Adrenal gland (tissue), 12 donors: ENCODE data around the gene VPS11. TPM values are rescaled to one million over a fixed set of nuclear protein-coding genes. Genes with fewer than 3 reads are reported as not detected.
A peak's percentile ranks its signal among the peaks of the same experiment; 100 is the strongest.

Experiments used
- DNase-seq, 7 donors: peaks; one replicate each; pipeline ENCODE4 v3.0.0-alpha.2; 2019 to 2020
- H3K27ac ChIP-seq, 5 donors: fragments of 200-600 bp; sonication (generic) in 4 of 5; 1 replicate in 3 of 5; 2 replicates in 2 of 5; pipeline versions ENCODE4 v1.5.1 to v1.8.0; 2016 to 2020; ENCODE audit warnings: mild to moderate bottlenecking in 1 of 5
- H3K27me3 ChIP-seq: fragments of 200-600 bp; 2 replicates; pipeline ENCODE4 v1.8.0; 2021
- H3K36me3 ChIP-seq, 2 donors: fragments of 200-600 bp; replicated peaks in 1 of 2; 1 replicate in 1 of 2; 2 replicates in 1 of 2; pipeline versions ENCODE4 v1.5.1 to v1.8.0; 2018 to 2022
- H3K4me1 ChIP-seq, 2 donors: fragments of 200-600 bp; replicated peaks in 1 of 2; 1 replicate in 1 of 2; 2 replicates in 1 of 2; pipeline versions ENCODE4 v1.5.1 to v1.8.0; 2018 to 2021
- H3K4me3 ChIP-seq, 4 donors: fragments of 200-600 bp; sonication (generic) in 3 of 4; one replicate each; pipeline ENCODE4 v1.5.1; 2016 to 2018
- H3K9me3 ChIP-seq, 3 donors: fragments of 200-600 bp; sonication (generic) in 1 of 3; replicated peaks in 1 of 3; 1 replicate in 2 of 3; 2 replicates in 1 of 3; pipeline versions ENCODE4 v1.5.1 to v1.8.0; 2016 to 2021
- POLR2A ChIP-seq, 2 donors: fragments of 450-650 bp; IDR thresholded peaks; one replicate each; pipeline ENCODE4 v1.6.1; 2017; ENCODE audit warnings: antibody characterized with exemption in 2 of 2, mild to moderate bottlenecking in 2 of 2, moderate library complexity in 1 of 2
- WGBS, 4 donors: extraction: QIAGEN DNeasy Blood & Tissue Kit in 2 of 4; methylation state at CpG; one replicate each; pipeline versions ENCODE4 v1.1.5 to v1.1.7; 2013 to 2017; 5-methylcytosine and 5-hydroxymethylcytosine counted together
- intact Hi-C, 2 donors: fragments of 100-400 bp; cut with DNase I; formaldehyde crosslinking; loops; one replicate each; pipeline versions ENCODE4 v1.14.1 to v1.15.0; 2022 to 2023
- polyA plus RNA-seq, 3 donors: library from polyadenylated mRNA; stranded (reverse); fragments of 200-250 nt in 2 of 3; fragments of 350-450 nt in 1 of 3; fragmentation: Illumina TruSeq in 1 of 3; extraction: RNeasy Lipid Tissue Mini Kit (QIAGEN cat#74804) in 1 of 3; gene quantifications; one replicate each; pipeline ENCODE4 v1.2.3, GENCODE V29; 2013 to 2014
- total RNA-seq, 9 donors: library from RNA; depleted of rRNA in 4 of 9; stranded (reverse); fragments of >200 nt in 4 of 9; fragments of 120-200 nt in 1 of 9; fragmentation: NEBNext Ultra II Directional in 1 of 9; extraction: Animal tissue kit (Norgen Biotek cat#: 25700) in 1 of 9; gene quantifications; one replicate each; pipeline versions ENCODE4 v1.1.0 to v1.2.4, GENCODE V29; 2013 to 2023
- TF ChIP-seq, protein P1 (sequence below), 6 experiments: fragments of 450-650 bp in 4 of 6; fragments of 200-600 bp in 2 of 6; sonication (generic) in 1 of 6; IDR thresholded peaks; 1 replicate in 5 of 6; 2 replicates in 1 of 6; pipeline versions ENCODE4 v1.5.1 to v1.8.0; 2016 to 2021; ENCODE audit warnings: antibody characterized with exemption in 6 of 6, mild to moderate bottlenecking in 2 of 6, moderate library complexity in 1 of 6
- donor health status: healthy with polysubstance abuse.
- donor health status: Bipolar disorder and iron deficiency.
- donor health status: DM: yes; HTN: yes; CAD: no.
- donor health status: DM: no; HTN: no; CAD: no.
- donor health status: DM: no; HTN: no; CAD: no.
- donor health status: DM: yes; HTN: yes; CAD: no.

The VPS11 gene
- total and polyA plus RNA-seq, 12 donors = 32.8 to 146 (median 57.0) TPM

- 50 to 67% (median 52%) methylated on average over 5 of the region's 5 CpGs for WGBS, 4 donors
- Histone ChIP-seq H3K27ac (peak overlapping the region in 1 of 5 donors; percentile 47), H3K36me3 (no peaks in the 10 kb centered on the region), H3K4me1 (peaks cover 6 to 10% of the 10 kb centered on the region in 2 donors), H3K4me3 (no peak overlapping the region), H3K9me3 (no peaks in the 10 kb centered on the region), H3K27me3 (no peaks in the 10 kb centered on the region)
- no peak for TF ChIP-seq POLR2A (IDR thresholded peaks at IDR 0.05)
- intact Hi-C loops = no loop called here
- DNase-seq = peak; percentile 37 to 83 (median 73)
Observed at GRCh38 chr11:119062779-119063178, 4.8 kb upstream of the VPS11 start.

DNA sequence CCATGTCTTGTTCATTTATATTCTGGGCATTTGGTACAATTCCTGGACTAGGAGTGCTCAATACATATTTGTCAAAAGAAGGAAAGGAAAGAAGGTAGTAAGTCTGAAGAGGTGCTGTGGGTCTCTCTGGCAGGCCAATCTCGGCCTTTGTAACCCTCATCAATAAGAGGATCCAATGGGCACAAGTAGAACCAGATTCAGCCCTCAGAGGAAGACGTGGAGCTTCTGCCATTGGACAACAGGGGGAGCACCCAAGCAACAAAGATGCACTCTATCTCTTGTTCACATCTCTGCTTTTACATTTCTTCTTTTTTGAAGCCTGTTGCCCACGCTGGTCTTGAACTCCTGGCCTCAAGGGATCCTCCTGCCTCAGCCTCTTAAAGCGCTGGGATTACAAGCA is 2.2 kb upstream of the VPS11 start:
- Histone ChIP-seq H3K36me3 (peaks cover 0 to 4% of the 10 kb centered on the region in 2 donors), H3K27ac (peak overlapping the region in 1 of 5 donors; percentile 20), H3K9me3 (no peaks in the 10 kb centered on the region), H3K4me3 (no peak overlapping the region), H3K27me3 (no peaks in the 10 kb centered on the region), H3K4me1 (peaks cover 6 to 13% of the 10 kb centered on the region in 2 donors)
- DNase-seq = no peak
- intact Hi-C loops = no loop called here
- WGBS, 4 donors = 77 to 87% (median 83%) methylated on average over 4 of the region's 4 CpGs
- TF ChIP-seq, protein P1, sequence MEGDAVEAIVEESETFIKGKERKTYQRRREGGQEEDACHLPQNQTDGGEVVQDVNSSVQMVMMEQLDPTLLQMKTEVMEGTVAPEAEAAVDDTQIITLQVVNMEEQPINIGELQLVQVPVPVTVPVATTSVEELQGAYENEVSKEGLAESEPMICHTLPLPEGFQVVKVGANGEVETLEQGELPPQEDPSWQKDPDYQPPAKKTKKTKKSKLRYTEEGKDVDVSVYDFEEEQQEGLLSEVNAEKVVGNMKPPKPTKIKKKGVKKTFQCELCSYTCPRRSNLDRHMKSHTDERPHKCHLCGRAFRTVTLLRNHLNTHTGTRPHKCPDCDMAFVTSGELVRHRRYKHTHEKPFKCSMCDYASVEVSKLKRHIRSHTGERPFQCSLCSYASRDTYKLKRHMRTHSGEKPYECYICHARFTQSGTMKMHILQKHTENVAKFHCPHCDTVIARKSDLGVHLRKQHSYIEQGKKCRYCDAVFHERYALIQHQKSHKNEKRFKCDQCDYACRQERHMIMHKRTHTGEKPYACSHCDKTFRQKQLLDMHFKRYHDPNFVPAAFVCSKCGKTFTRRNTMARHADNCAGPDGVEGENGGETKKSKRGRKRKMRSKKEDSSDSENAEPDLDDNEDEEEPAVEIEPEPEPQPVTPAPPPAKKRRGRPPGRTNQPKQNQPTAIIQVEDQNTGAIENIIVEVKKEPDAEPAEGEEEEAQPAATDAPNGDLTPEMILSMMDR (IDR thresholded peaks at IDR 0.05) = peak in 3 of 6 experiments; percentile 12 to 23 (median 20)
- TF ChIP-seq POLR2A (IDR thresholded peaks at IDR 0.05) = no peak

DNA sequence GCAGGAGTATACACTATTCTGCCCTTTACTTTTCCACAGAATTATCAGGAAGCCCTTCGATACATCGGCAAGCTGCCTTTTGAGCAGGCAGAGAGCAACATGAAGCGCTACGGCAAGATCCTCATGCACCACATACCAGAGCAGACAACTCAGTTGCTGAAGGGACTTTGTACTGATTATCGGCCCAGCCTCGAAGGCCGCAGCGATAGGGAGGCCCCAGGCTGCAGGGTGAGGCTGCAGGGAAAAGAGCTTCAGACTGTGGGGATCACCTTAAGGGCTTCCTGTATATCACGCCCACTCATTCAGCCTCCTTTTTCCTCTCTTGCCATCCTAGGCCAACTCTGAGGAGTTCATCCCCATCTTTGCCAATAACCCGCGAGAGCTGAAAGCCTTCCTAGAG is 10.2 kb downstream of the VPS11 start:
- 92 to 96% (median 95%) methylated on average over 9 to 11 of the region's 11 CpGs for WGBS, 4 donors
- DNase-seq = no peak
- TF ChIP-seq, protein P1 (IDR thresholded peaks at IDR 0.05) = no peak
- TF ChIP-seq POLR2A (IDR thresholded peaks at IDR 0.05) = no peak
- intact Hi-C loops = no loop called here
- H3K27me3 ChIP-seq = no peaks in the 10 kb centered on the region
- no peaks in the 10 kb centered on the region for H3K4me1 ChIP-seq
- H3K27ac ChIP-seq = no peak overlapping the region
- no peak overlapping the region for H3K4me3 ChIP-seq
- H3K36me3 ChIP-seq = peaks cover 0 to 97% of the 10 kb centered on the region in 2 donors
- H3K9me3 ChIP-seq = no peaks in the 10 kb centered on the region

DNA sequence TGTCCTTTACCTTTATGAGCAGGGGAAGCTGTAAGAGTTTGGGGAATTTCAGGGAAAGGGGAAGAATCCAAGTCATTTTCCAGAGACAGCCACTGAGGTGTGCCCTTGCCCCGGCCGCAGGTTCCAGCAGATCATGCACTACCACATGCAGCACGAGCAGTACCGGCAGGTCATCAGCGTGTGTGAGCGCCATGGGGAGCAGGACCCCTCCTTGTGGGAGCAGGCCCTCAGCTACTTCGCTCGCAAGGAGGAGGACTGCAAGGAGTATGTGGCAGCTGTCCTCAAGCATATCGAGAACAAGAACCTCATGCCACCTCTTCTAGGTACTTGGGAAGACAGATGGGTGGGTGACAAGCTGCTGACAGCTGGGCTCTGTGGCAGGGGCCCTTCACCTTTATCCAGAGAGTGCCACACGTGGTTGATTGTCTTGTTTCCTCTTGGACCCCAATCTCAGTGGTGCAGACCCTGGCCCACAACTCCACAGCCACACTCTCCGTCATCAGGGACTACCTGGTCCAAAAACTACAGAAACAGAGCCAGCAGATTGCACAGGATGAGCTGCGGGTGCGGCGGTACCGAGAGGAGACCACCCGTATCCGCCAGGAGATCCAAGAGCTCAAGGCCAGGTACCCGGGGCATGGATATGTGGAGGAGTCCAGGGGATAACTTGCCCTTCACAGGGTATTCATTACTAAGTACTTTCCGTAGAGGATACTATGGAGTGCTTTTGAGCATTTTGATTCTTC is 11.2 kb downstream of the VPS11 start:
- no peak for DNase-seq
- H3K9me3 ChIP-seq = no peaks in the 10 kb centered on the region
- WGBS, 4 donors = 89 to 92% (median 90%) methylated on average over 13 to 19 of the region's 19 CpGs
- TF ChIP-seq, protein P1 (IDR thresholded peaks at IDR 0.05) = no peak
- TF ChIP-seq POLR2A (IDR thresholded peaks at IDR 0.05) = no peak
- H3K4me1 ChIP-seq = no peaks in the 10 kb centered on the region
- intact Hi-C loops = no loop called here
- no peak overlapping the region for H3K27ac ChIP-seq
- H3K27me3 ChIP-seq = no peaks in the 10 kb centered on the region
- H3K36me3 ChIP-seq = peaks cover 0 to 87% of the 10 kb centered on the region in 2 donors
- no peak overlapping the region for H3K4me3 ChIP-seq
